BE2C (cell line): ENCODE data around the gene BBS12.

Experiments
- DNase-seq: peaks from one replicate; pipeline ENCODE4 v3.0.0-alpha.2; 2020
- H3K27me3 ChIP-seq: fragments of 250-450 bp; sonication (Bioruptor Pico); 2 replicates; pipeline ENCODE4 v1.5.1; 2020; ENCODE audit warnings: mild to moderate bottlenecking
- H3K36me3 ChIP-seq: fragments of 250-450 bp; sonication (Bioruptor Pico); 2 replicates; pipeline ENCODE4 v1.5.1; 2020; ENCODE audit warnings: mild to moderate bottlenecking
- H3K4me1 ChIP-seq: fragments of 250-450 bp; sonication (Bioruptor Pico); 2 replicates; pipeline ENCODE4 v1.5.1; 2020
- H3K4me3 ChIP-seq: 2 replicates; pipeline ENCODE4 v1.5.1; 2011; ENCODE audit warnings: low read depth, low read length
- H3K9me3 ChIP-seq: fragments of 250-450 bp; sonication (Bioruptor Pico); 2 replicates; pipeline ENCODE4 v1.5.1; 2020
- TF ChIP-seq, protein P1 (sequence below): IDR thresholded peaks from 2 replicates; pipeline ENCODE4 v1.5.1; 2012; ENCODE audit warnings: mild to moderate bottlenecking, low read depth, low read length

BBS12 gene

DNA sequence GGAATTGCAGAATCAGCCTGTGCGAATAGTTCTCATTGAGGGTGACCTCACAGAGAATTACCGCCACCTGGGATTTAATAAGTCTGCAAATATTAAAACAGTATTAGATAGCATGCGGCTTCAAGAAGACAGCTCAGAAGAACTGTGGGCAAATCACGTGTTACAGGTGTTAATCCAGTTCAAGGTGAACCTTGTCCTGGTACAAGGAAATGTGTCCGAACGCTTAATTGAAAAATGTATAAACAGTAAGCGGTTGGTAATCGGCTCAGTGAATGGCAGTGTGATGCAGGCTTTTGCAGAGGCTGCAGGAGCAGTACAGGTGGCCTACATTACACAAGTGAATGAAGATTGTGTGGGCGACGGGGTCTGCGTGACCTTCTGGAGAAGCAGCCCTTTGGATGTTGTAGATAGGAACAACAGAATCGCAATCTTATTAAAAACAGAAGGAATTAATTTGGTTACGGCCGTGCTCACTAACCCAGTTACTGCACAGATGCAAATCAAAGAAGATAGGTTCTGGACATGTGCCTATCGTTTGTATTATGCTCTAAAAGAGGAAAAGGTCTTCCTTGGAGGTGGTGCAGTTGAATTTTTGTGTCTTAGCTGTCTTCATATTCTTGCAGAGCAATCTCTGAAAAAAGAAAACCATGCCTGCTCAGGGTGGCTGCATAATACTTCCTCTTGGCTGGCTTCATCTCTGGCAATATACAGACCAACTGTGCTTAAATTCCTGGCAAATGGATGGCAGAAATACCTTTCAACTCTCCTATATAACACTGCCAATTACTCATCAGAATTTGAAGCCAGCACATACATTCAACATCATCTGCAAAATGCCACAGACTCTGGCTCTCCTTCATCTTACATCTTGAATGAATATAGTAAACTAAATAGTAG is 10.7 kb downstream of the BBS12 start:
- no peaks in the 10 kb centered on the region for H3K36me3 ChIP-seq
- no peaks in the 10 kb centered on the region for H3K27me3 ChIP-seq
- TF ChIP-seq, protein P1, sequence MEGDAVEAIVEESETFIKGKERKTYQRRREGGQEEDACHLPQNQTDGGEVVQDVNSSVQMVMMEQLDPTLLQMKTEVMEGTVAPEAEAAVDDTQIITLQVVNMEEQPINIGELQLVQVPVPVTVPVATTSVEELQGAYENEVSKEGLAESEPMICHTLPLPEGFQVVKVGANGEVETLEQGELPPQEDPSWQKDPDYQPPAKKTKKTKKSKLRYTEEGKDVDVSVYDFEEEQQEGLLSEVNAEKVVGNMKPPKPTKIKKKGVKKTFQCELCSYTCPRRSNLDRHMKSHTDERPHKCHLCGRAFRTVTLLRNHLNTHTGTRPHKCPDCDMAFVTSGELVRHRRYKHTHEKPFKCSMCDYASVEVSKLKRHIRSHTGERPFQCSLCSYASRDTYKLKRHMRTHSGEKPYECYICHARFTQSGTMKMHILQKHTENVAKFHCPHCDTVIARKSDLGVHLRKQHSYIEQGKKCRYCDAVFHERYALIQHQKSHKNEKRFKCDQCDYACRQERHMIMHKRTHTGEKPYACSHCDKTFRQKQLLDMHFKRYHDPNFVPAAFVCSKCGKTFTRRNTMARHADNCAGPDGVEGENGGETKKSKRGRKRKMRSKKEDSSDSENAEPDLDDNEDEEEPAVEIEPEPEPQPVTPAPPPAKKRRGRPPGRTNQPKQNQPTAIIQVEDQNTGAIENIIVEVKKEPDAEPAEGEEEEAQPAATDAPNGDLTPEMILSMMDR = no peak
- H3K9me3 ChIP-seq = no peaks in the 10 kb centered on the region
- H3K4me3 ChIP-seq = peak overlapping the region; percentile 23
- peak; percentile 45 for DNase-seq
- peaks cover 9% of the 10 kb centered on the region; the same call in 1 of the 2 replicates for H3K4me1 ChIP-seq

DNA sequence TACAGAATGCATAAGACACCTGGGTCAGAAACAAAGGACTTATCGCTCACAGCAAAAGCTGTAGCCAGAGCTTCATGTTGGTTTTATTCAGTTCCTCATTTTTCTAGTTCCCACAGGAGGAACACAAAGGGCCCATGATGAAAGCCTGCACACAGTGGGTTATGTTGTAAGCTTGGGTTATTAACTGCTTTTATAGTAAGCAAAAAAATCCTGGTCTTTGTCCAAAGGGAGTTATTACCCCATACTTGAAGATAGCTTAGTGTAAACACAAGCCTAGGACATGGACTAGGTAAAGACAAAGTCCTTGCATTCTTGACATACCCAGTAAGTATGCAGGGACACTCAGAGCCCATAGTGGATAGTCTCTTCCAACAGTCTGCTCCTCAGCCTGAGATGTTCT is 11.7 kb downstream of the BBS12 start:
- DNase-seq = no peak
- Histone ChIP-seq H3K4me3 (no peak overlapping the region), H3K4me1 (peaks cover 9% of the 10 kb centered on the region; the same call in 1 of the 2 replicates), H3K9me3 (no peaks in the 10 kb centered on the region), H3K36me3 (no peaks in the 10 kb centered on the region), H3K27me3 (no peaks in the 10 kb centered on the region)
- TF ChIP-seq, protein P1 = no peak

DNA sequence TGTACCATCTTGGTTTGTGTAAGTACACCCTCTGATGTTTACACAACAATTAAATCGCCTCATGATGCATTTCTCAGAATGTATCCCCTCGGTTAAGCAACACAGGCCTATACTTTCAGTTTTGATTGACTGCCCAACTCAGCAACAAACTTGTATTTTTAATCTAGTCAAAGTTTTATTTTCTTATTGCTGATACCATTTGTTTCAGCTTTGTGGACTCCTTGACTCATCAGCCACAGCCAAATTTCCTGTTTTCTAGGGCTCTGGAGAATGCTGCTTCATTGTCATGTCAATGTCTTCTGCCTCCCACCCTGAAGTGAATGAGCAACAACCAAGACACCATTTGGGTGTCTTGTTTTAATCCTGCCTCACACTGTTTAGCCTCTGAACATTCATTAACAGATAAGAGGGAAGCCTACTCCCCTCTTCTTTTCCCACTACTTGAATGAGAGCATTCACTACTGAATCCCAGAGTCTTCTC is 14.0 kb downstream of the BBS12 start:
- peaks cover 9% of the 10 kb centered on the region; the same call in 1 of the 2 replicates for H3K4me1 ChIP-seq

DNA sequence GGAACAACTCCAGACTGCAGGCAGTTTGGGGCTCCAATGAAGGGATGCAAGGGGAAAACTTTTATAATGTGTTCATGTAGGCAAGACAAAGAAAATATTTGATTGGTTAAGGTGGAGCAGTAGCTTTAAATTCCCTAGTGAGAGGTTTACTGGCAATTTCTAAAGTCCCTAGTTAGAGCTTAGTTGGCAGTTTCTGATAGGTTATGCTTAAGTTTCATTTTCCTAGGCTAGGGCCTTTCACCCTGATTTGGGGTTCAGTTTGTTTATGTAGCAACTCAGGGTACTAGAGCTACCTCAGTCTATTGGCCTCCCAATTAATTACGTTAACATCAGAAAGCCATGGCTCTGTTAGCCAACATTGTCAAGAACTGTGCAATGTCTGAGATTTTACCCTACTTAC is 14.6 kb downstream of the BBS12 start:
- Histone ChIP-seq H3K36me3 (no peaks in the 10 kb centered on the region), H3K4me1 (peaks cover 9% of the 10 kb centered on the region; the same call in 1 of the 2 replicates), H3K27me3 (no peaks in the 10 kb centered on the region), H3K4me3 (no peak overlapping the region), H3K9me3 (no peaks in the 10 kb centered on the region)
- TF ChIP-seq, protein P1 = no peak
- DNase-seq = no peak

More for the DNA sequence above, 14.0 kb downstream of the BBS12 start:
- H3K4me3 ChIP-seq = no peak overlapping the region
- TF ChIP-seq, protein P1 = no peak
- H3K9me3 ChIP-seq = no peaks in the 10 kb centered on the region
- no peak for DNase-seq
- H3K27me3 ChIP-seq = no peaks in the 10 kb centered on the region
- no peaks in the 10 kb centered on the region for H3K36me3 ChIP-seq

DNA sequence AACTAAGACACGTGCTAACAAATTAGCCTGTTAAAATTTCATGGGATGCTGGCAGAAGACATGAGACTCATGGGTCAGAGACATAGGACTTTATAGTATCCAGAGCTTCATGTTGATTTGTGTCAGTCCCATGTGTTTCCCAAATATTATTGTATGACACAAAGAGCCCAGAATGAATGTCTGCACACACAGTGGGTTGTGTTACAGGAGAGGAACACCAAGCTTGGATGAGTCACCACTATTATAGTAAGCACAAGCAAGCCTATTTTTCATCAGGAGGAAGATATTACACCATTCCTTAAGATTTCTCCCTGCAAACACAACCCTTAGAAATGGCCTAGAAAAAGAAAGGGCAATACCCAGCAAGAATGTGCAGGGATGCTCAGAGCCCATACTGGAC is 15.4 kb downstream of the BBS12 start:
- TF ChIP-seq, protein P1 = no peak

More for the DNA sequence above, 15.4 kb downstream of the BBS12 start:
- H3K4me1 ChIP-seq = peaks cover 3% of the 10 kb centered on the region; the same call in 1 of the 2 replicates
- no peak overlapping the region for H3K4me3 ChIP-seq
- no peak for DNase-seq
- no peaks in the 10 kb centered on the region for H3K9me3 ChIP-seq
- no peaks in the 10 kb centered on the region for H3K27me3 ChIP-seq
- H3K36me3 ChIP-seq = no peaks in the 10 kb centered on the region
